Uterus (tissue), 4 donors: ENCODE data around the gene CHST1. TPM values are rescaled to one million over a fixed set of nuclear protein-coding genes. Genes with fewer than 3 reads are reported as not detected.

Experiments
- DNase-seq, 2 donors: peaks; one replicate each; pipeline ENCODE4 v3.0.0-alpha.2; 2019 to 2020
- H3K27ac ChIP-seq, 2 donors: fragments of 200-600 bp; sonication (generic); 1 replicate in 1 of 2; 2 replicates in 1 of 2; pipeline ENCODE4 v1.5.1; 2016 to 2018
- H3K27me3 ChIP-seq, 2 donors: fragments of 200-600 bp; sonication (generic); one replicate each; pipeline ENCODE4 v1.5.1; 2018 to 2019; ENCODE audit warnings: control low read depth in 1 of 2
- H3K36me3 ChIP-seq, 2 donors: fragments of 200-600 bp; sonication (generic); one replicate each; pipeline ENCODE4 v1.5.1; 2019; ENCODE audit warnings: control low read depth in 1 of 2
- H3K4me1 ChIP-seq, 2 donors: fragments of 200-600 bp; sonication (generic); one replicate each; pipeline ENCODE4 v1.5.1; 2018 to 2019; ENCODE audit warnings: control low read depth in 1 of 2
- H3K4me3 ChIP-seq, 2 donors: fragments of 200-600 bp; sonication (generic); 1 replicate in 1 of 2; 2 replicates in 1 of 2; pipeline ENCODE4 v1.5.1; 2018 to 2019; ENCODE audit warnings: mild to moderate bottlenecking in 1 of 2
- H3K9me3 ChIP-seq, 2 donors: fragments of 200-600 bp; sonication (generic); one replicate each; pipeline ENCODE4 v1.5.1; 2019; ENCODE audit warnings: control low read depth in 1 of 2
- POLR2A ChIP-seq, 2 donors: fragments of 450-650 bp; IDR thresholded peaks; one replicate each; pipeline ENCODE4 v1.6.1; 2016; ENCODE audit warnings: antibody characterized with exemption in 2 of 2, mild to moderate bottlenecking in 1 of 2, moderate library complexity in 1 of 2
- intact Hi-C: fragments of 100-400 bp; cut with DNase I; formaldehyde crosslinking; loops from one replicate; pipeline ENCODE4 v1.15.1; 2023; ENCODE audit warnings: low total_unique reads
- microRNA-seq: library from miRNA; unstranded; fragments of <30 nt; microRNA quantifications from one replicate; pipeline ENCODE4, GENCODE V29; 2016; ENCODE audit warnings: borderline microRNAs expressed, borderline replicate concordance
- small RNA-seq: library from RNA; depleted of rRNA; stranded (forward); fragments of <200 nt; gene quantifications from one replicate; pipeline ENCODE3, GENCODE V24; 2016
- total RNA-seq, 4 donors: library from RNA; depleted of rRNA in 3 of 4; stranded (reverse); fragments of >200 nt in 3 of 4; gene quantifications; one replicate each; pipeline versions ENCODE4 v1.1.0 to v1.2.4, GENCODE V29; 2014 to 2023
- TF ChIP-seq, protein P1 (sequence below), 4 experiments: fragments of 200-600 bp in 2 of 4; fragments of 450-650 bp in 2 of 4; sonication (generic) in 2 of 4; IDR thresholded peaks; one replicate each; pipeline ENCODE4 v1.5.1; 2016 to 2019; ENCODE audit warnings: antibody characterized with exemption in 4 of 4, mild to moderate bottlenecking in 2 of 4, moderate library complexity in 1 of 4
- donor health status: DM: yes; HTN: yes; CAD: no.

The CHST1 gene
- total RNA-seq, 4 donors from 2014 or later: 2.4 to 7.9 (median 5.9) TPM

DNA sequence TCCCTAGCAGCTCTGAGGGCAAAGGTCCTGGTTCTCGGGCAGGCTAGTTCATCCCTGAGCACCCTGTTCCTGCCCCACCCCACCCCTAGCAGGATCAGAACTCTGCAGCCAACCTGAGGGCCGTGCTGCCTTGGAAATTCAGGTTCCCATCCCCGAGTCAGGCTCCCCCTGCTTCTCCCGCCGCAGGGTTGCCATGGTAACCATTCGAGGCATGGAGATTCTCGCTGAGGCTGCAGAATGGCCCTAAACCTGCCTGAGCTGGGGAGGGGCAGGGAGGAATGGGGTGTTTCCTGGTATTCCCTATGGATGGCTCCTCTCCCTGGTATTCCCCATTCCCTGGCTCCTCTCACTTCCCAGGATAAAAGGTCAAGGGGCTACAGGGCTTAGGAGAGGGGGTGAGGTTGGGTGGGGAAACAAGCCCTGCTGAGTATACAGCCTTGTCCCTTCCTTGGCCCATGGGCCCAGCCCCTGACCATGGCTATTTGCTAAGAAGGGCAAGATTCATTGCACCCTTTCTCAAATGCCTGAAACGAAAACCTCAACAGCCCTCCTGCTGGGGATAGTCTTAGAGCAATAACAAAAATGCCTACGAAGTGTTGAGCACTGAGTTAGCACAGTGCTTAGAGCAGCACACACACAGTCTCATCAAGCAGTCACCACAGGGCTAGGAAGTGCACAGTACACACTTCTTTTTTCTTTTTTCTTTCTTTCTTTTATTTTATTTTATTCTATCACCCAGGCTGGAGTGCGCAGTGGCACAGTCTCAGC is 58.7 kb downstream of the CHST1 start:
- Histone ChIP-seq H3K27ac (no peak overlapping the region), H3K4me3 (no peak overlapping the region), H3K9me3 (no peaks in the 10 kb centered on the region), H3K27me3 (no peaks in the 10 kb centered on the region), H3K36me3 (no peaks in the 10 kb centered on the region), H3K4me1 (no peaks in the 10 kb centered on the region)
- TF ChIP-seq POLR2A (IDR thresholded peaks at IDR 0.05): no peak
- TF ChIP-seq, protein P1, sequence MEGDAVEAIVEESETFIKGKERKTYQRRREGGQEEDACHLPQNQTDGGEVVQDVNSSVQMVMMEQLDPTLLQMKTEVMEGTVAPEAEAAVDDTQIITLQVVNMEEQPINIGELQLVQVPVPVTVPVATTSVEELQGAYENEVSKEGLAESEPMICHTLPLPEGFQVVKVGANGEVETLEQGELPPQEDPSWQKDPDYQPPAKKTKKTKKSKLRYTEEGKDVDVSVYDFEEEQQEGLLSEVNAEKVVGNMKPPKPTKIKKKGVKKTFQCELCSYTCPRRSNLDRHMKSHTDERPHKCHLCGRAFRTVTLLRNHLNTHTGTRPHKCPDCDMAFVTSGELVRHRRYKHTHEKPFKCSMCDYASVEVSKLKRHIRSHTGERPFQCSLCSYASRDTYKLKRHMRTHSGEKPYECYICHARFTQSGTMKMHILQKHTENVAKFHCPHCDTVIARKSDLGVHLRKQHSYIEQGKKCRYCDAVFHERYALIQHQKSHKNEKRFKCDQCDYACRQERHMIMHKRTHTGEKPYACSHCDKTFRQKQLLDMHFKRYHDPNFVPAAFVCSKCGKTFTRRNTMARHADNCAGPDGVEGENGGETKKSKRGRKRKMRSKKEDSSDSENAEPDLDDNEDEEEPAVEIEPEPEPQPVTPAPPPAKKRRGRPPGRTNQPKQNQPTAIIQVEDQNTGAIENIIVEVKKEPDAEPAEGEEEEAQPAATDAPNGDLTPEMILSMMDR (IDR thresholded peaks at IDR 0.05): no peak
- DNase-seq: no peak
- intact Hi-C loops: no loop called here

DNA sequence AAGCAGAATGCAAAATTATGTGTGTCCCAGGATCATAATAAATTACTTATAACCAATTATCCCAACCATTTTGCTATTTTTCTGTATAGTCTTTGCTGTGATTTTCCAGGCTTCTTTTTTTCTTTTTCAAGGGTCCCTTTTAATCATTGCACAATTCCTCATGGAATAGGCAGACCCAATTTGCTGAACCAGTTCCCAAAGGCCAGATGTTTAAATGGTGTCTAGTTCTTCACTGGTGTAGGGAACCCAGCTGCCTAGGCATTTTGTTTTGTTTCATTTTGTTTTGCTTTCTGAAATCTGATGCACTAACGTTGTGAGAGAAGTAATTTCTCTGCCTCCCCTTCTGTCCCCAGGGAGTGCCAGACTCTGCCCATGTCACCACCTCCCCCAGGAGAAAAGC is 60.4 kb downstream of the CHST1 start:
- H3K9me3 ChIP-seq: no peaks in the 10 kb centered on the region
- H3K36me3 ChIP-seq: no peaks in the 10 kb centered on the region
- no peak for DNase-seq
- intact Hi-C loops: no loop called here
- TF ChIP-seq POLR2A (IDR thresholded peaks at IDR 0.05): no peak
- TF ChIP-seq, protein P1 (IDR thresholded peaks at IDR 0.05): no peak
- H3K4me1 ChIP-seq: no peaks in the 10 kb centered on the region
- no peaks in the 10 kb centered on the region for H3K27me3 ChIP-seq
- H3K27ac ChIP-seq: no peak overlapping the region
- H3K4me3 ChIP-seq: no peak overlapping the region

DNA sequence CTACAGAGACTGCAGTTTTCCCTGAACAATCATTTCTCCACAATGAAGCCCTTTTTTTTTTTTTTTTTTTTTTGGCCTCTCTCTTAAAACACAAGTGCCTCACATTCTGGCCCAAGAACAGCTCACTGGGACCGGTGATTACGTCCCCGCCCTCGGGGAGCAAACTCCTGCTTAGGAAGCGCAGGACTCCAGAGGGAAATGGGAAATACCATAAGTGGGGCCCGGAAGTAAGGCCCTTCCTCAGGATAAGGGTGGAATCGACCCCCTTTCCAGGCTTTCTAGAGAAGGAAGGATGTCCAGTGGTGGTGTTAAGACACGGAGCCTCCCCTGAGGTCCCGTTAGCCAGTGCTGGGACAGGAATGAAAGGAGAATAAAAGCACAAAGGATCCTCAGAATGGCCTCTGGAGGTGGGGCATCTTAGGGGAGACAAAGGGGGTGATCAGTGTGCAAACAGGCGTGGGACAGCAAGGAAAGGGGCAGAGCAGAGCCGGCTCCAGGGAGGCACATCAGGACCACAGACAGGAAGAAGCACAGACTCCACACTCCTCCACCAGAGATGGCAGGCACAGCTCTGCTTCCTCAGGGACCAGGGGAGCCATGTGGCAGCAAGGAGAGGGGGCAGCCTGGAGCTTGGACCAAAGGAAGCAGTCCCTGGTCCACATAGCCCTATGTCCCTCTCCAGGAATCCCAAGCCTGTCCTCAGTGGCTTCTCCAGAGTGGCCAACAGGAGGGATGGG is 61.3 kb downstream of the CHST1 start:
- H3K27ac ChIP-seq: no peak overlapping the region
- H3K27me3 ChIP-seq: no peaks in the 10 kb centered on the region
- no peaks in the 10 kb centered on the region for H3K9me3 ChIP-seq
- no peaks in the 10 kb centered on the region for H3K4me1 ChIP-seq
- H3K36me3 ChIP-seq: no peaks in the 10 kb centered on the region
- peak in 1 of 2 donors; percentile 17 for DNase-seq
- no peak overlapping the region for H3K4me3 ChIP-seq
- TF ChIP-seq, protein P1 (IDR thresholded peaks at IDR 0.05): no peak
- TF ChIP-seq POLR2A (IDR thresholded peaks at IDR 0.05): no peak
- intact Hi-C loops: no loop called here

DNA sequence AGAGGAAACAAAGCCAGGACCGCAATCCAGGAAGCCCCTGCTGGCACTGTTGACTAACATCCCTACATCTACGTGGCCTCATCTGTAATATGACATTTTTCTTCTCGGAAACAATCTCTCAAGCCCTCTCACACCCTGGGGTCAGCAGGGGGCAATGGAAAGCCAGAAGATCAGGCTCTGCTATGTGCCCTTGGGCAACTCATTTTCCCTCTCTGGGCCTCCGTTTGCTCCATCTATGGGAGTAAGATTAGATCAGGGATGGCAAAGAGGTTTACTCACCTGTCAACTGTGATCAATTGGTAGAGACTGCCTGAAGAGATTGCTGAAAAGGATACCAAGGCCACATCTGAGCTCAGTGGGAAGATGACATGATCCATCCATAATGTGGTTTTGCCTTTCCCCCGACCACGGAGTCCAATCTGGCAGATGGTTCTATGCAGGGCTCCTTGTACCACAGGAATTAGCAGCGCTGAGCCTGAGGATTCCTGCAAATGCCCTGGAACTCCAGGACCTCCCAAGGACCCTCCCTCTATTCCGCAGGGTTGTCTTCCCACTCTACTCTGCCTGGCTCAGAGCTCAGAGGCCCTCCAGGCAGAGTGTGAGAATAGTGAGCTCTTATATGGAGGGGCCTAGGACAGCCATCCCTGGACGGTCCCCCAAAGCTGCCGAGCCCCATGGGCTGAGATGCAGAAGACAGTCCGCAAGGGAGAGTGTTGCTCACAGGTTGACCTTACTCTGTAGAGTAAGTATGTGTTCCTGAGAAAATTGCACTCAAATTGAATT is 66.1 kb downstream of the CHST1 start:
- H3K27me3 ChIP-seq: no peaks in the 10 kb centered on the region
- intact Hi-C loops: no loop called here
- no peak overlapping the region for H3K27ac ChIP-seq
- DNase-seq: no peak
- no peaks in the 10 kb centered on the region for H3K9me3 ChIP-seq
- TF ChIP-seq POLR2A (IDR thresholded peaks at IDR 0.05): no peak
- TF ChIP-seq, protein P1 (IDR thresholded peaks at IDR 0.05): no peak
- no peaks in the 10 kb centered on the region for H3K36me3 ChIP-seq
- no peak overlapping the region for H3K4me3 ChIP-seq
- no peaks in the 10 kb centered on the region for H3K4me1 ChIP-seq

Small RNA genes within 50 kb of the gene (microRNA-seq; reads per million reads assigned to microRNA genes)
- gene MIR7154: not detected

Small RNA genes within 50 kb of the gene (small RNA-seq; reads per million reads assigned to genes)
- not detected for gene MIR7154

Other genes with a start within 250 kb of the CHST1 start
- gene SLC35C1, start 139.5 kb upstream of the CHST1 start, total RNA-seq: 10 to 100 TPM in 1 of 4 donors, 1 to 10 TPM in 2, under 1 TPM in 1; under 0.01 to 12.7 (median 5.2) TPM
- gene CRY2, start 181.9 kb upstream of the CHST1 start, total RNA-seq: 10 to 100 TPM; 22.1 to 91.8 (median 61.0) TPM
- gene MAPK8IP1, start 220.0 kb upstream of the CHST1 start, total RNA-seq: 10 to 100 TPM in 3 of 4 donors, 1 to 10 TPM in 1; 2.1 to 29.9 (median 20.0) TPM
- gene FREY1, start 241.6 kb upstream of the CHST1 start, total RNA-seq: 1 to 10 TPM in 1 of 4 donors, not detected in 3; 1.6 TPM